ENCODE results near the gene SORBS1. TPM values are rescaled to one million over a fixed set of nuclear protein-coding genes. Genes with fewer than 3 reads are reported as not detected.
A peak's percentile ranks its signal among the peaks of the same experiment; 100 is the strongest.

The SORBS1 gene
- total and polyA plus RNA-seq, 2 donors (not counting 3 experiments of a cell fraction or from before 2014, with no cell fraction given) = 2.0 to 7.9 TPM

DNA sequence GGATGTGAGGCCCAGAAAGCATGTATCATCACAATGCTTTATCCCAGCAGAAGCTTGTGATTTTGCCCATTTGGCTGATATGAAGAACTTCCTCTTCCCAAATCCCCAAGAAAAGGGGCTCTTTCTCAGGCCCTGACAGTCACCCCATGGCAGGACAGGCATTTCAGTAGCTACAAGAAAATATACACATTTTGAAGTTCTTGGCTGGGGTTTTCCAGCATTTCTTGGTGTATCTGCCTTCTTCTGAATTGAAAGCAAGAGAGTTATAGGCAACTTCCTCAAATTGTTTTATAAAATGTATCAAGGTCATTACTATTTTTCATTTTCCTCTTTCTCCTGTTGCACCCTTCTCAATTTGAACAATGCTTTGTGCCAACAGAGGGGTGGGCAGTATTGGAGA lies 207.1 kb downstream of the SORBS1 start:
- Histone ChIP-seq H3K27me3 (ENCODE audit: control insufficient read depth in 2 of 2, insufficient read depth in 2 of 2, low read length in 2 of 2) (no peaks in the 10 kb centered on the region), H3K79me2 (ENCODE audit: control insufficient read depth, insufficient read depth, low read length) (no peaks in the 10 kb centered on the region), H3K4me2 (ENCODE audit: insufficient read depth, low read length) (no peak overlapping the region), H2AFZ (ENCODE audit: low read depth, low read length) (no peak overlapping the region), H3K36me3 (ENCODE audit: control insufficient read depth in 2 of 2, extremely low read depth in 1 of 2, insufficient read depth in 2 of 2, low read length in 2 of 2) (no peaks in the 10 kb centered on the region), H3K9me3 (replicated peaks; ENCODE audit: control insufficient read depth, insufficient read depth, low read length) (no peaks in the 10 kb centered on the region), H3K4me3 (replicated peaks in 1 of 3; ENCODE audit: insufficient read depth in 1 of 3, low read depth in 1 of 3, low read length in 3 of 3) (no peak overlapping the region), H3K9me1 (replicated peaks; ENCODE audit: control insufficient read depth, extremely low read depth, insufficient read depth, low read length) (no peaks in the 10 kb centered on the region), H4K20me1 (replicated peaks; ENCODE audit: control insufficient read depth, extremely low read depth, insufficient read depth, low read length) (no peaks in the 10 kb centered on the region), H3K27ac (ENCODE audit: insufficient read depth, low read depth, low read length) (no peak overlapping the region), H3K9ac (replicated peaks; ENCODE audit: extremely low read depth, insufficient read depth, low read length) (no peak overlapping the region), H3K4me1 (ENCODE audit: control insufficient read depth, extremely low read depth, insufficient read depth, low read length) (peaks cover 3% of the 10 kb centered on the region)
- BruUV-seq (replicated peaks) = no TSS peak
- peak; percentile 44 for FAIRE-seq
- no peak for TF ChIP-seq EZH2 (IDR thresholded peaks at IDR 0.05; ENCODE audit: borderline replicate concordance, low read depth, low read length, severe bottlenecking)
- no peak for TF ChIP-seq FOS (IDR thresholded peaks at IDR 0.05; ENCODE audit: borderline replicate concordance, insufficient read depth, low read length)
- intact Hi-C loops (cut with micrococcal nuclease) (no loop called here), dilution Hi-C loops (cut with MboI; ENCODE audit: extremely low pct_ligation_motif_present, low sequenced_read_pairs) (no loop called here)
- ChIA-PET CTCF (interaction anchor here (0.8 to 2.4 kb wide), 10 partner anchors 8 to 135 kb away, joined by 3 to 9 read pairs (median 4); no protein-coding TSS in a partner anchor), POLR2A (no interaction called here)
- DNase-seq (ENCODE audit: low read depth, low spot score) = peak; percentile 46

DNA sequence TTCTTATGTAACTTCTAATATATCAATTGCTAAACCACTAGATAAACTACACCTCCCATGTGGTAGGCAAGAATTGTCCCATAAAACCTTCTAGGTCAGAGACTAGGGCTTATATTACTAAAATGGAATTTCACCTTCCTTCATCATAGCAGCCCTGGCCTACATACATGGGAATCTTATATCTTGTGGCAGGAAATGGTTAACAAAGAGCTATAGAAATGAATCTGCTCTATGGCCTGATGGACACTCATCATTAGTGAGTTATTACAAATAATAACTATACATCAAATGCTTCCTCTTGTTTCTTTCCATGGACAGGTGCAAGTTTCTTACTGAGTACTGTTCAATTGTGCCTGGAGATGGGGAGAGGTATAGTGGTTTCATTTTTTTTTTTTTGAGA lies 208.0 kb downstream of the SORBS1 start:
- no peaks in the 10 kb centered on the region for H3K27me3 ChIP-seq (ENCODE audit: control insufficient read depth in 2 of 2, insufficient read depth in 2 of 2, low read length in 2 of 2)
- no peak overlapping the region for H2AFZ ChIP-seq (ENCODE audit: low read depth, low read length)
- H3K27ac ChIP-seq (ENCODE audit: insufficient read depth, low read depth, low read length) = no peak overlapping the region
- intact Hi-C loops (cut with micrococcal nuclease) (no loop called here), dilution Hi-C loops (cut with MboI; ENCODE audit: extremely low pct_ligation_motif_present, low sequenced_read_pairs) (no loop called here)
- no peak overlapping the region for H3K4me3 ChIP-seq (replicated peaks in 1 of 3; ENCODE audit: insufficient read depth in 1 of 3, low read depth in 1 of 3, low read length in 3 of 3)
- BruUV-seq (replicated peaks) = no TSS peak
- TF ChIP-seq EZH2 (IDR thresholded peaks at IDR 0.05; ENCODE audit: borderline replicate concordance, low read depth, low read length, severe bottlenecking) = no peak
- no peak for TF ChIP-seq GATA2 (IDR thresholded peaks at IDR 0.05; ENCODE audit: insufficient read depth, insufficient read length, low read depth, low read length)
- TF ChIP-seq, protein P1, sequence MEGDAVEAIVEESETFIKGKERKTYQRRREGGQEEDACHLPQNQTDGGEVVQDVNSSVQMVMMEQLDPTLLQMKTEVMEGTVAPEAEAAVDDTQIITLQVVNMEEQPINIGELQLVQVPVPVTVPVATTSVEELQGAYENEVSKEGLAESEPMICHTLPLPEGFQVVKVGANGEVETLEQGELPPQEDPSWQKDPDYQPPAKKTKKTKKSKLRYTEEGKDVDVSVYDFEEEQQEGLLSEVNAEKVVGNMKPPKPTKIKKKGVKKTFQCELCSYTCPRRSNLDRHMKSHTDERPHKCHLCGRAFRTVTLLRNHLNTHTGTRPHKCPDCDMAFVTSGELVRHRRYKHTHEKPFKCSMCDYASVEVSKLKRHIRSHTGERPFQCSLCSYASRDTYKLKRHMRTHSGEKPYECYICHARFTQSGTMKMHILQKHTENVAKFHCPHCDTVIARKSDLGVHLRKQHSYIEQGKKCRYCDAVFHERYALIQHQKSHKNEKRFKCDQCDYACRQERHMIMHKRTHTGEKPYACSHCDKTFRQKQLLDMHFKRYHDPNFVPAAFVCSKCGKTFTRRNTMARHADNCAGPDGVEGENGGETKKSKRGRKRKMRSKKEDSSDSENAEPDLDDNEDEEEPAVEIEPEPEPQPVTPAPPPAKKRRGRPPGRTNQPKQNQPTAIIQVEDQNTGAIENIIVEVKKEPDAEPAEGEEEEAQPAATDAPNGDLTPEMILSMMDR (IDR thresholded peaks at IDR 0.05; ENCODE audit: extremely low read depth in 1 of 2, insufficient read depth in 1 of 2, low read depth in 1 of 2, low read length in 2 of 2) = no peak
- no peak for TF ChIP-seq JUN (IDR thresholded peaks at IDR 0.05; ENCODE audit: borderline replicate concordance, insufficient read depth, insufficient read length, low read depth)
- no peak for TF ChIP-seq POLR2A (IDR thresholded peaks at IDR 0.05; ENCODE audit: low read depth, low read length)
- TF ChIP-seq FOS (IDR thresholded peaks at IDR 0.05; ENCODE audit: borderline replicate concordance, insufficient read depth, low read length) = no peak
- TF ChIP-seq, protein P2, sequence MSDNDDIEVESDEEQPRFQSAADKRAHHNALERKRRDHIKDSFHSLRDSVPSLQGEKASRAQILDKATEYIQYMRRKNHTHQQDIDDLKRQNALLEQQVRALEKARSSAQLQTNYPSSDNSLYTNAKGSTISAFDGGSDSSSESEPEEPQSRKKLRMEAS (IDR thresholded peaks at IDR 0.05; ENCODE audit: insufficient read depth, insufficient read length) = no peak
- no peak for TF ChIP-seq MYC (IDR thresholded peaks at IDR 0.05; ENCODE audit: low read depth, low read length)
- TF ChIP-seq POLR2AphosphoS5 (IDR thresholded peaks at IDR 0.05; ENCODE audit: insufficient read depth, low read depth, low read length) = no peak
- no peaks in the 10 kb centered on the region for H3K79me2 ChIP-seq (ENCODE audit: control insufficient read depth, insufficient read depth, low read length)
- no peak overlapping the region for H3K4me2 ChIP-seq (ENCODE audit: insufficient read depth, low read length)
- H4K20me1 ChIP-seq (replicated peaks; ENCODE audit: control insufficient read depth, extremely low read depth, insufficient read depth, low read length) = no peaks in the 10 kb centered on the region
- H3K4me1 ChIP-seq (ENCODE audit: control insufficient read depth, extremely low read depth, insufficient read depth, low read length) = peaks cover 3% of the 10 kb centered on the region
- H3K36me3 ChIP-seq (ENCODE audit: control insufficient read depth in 2 of 2, extremely low read depth in 1 of 2, insufficient read depth in 2 of 2, low read length in 2 of 2) = no peaks in the 10 kb centered on the region
- ChIA-PET POLR2A (no interaction called here), CTCF (interaction anchor here (0.9 to 2.4 kb wide), 4 partner anchors 10 to 106 kb away, joined by 4 to 9 read pairs (median 6); no protein-coding TSS in a partner anchor)
- DNase-seq (ENCODE audit: low read depth, low spot score) (no peak), FAIRE-seq (no peak)
- H3K9me1 ChIP-seq (replicated peaks; ENCODE audit: control insufficient read depth, extremely low read depth, insufficient read depth, low read length) = no peaks in the 10 kb centered on the region
- no peak overlapping the region for H3K9ac ChIP-seq (replicated peaks; ENCODE audit: extremely low read depth, insufficient read depth, low read length)
- no peaks in the 10 kb centered on the region for H3K9me3 ChIP-seq (replicated peaks; ENCODE audit: control insufficient read depth, insufficient read depth, low read length)

All from endothelial cell of umbilical vein (primary cell).